HUES64 (cell line): Measurements from ENCODE around the gene UROC1. TPM values are rescaled to one million over a fixed set of nuclear protein-coding genes. Genes with fewer than 3 reads are reported as not detected.

Experiments
- H3K27ac ChIP-seq: 2 replicates; pipeline ENCODE4 v1.7.0; 2013; ENCODE audit warnings: low read depth, low read length, inconsistent platforms
- H3K27me3 ChIP-seq: 2 replicates; pipeline ENCODE4 v1.6.1; 2013; ENCODE audit warnings: mild to moderate bottlenecking, low read length; ENCODE audit not compliant: insufficient read depth
- H3K36me3 ChIP-seq: 2 replicates; pipeline ENCODE4 v1.6.1; 2013; ENCODE audit warnings: mild to moderate bottlenecking, low read length; ENCODE audit not compliant: insufficient read depth
- H3K4me1 ChIP-seq: 2 replicates; pipeline ENCODE4 v1.6.1; 2013; ENCODE audit warnings: mild to moderate bottlenecking, low read length, moderate library complexity; ENCODE audit not compliant: insufficient read depth
- H3K4me3 ChIP-seq: 2 replicates; pipeline ENCODE4 v1.5.1; 2013; ENCODE audit warnings: mild to moderate bottlenecking, low read length, moderate library complexity
- H3K9ac ChIP-seq: 2 replicates; pipeline ENCODE4 v1.6.1; 2013; ENCODE audit warnings: mild to moderate bottlenecking, low read depth, low read length
- H3K9me3 ChIP-seq: 2 replicates; pipeline ENCODE4 v1.6.1; 2013; ENCODE audit warnings: low read depth, low read length; ENCODE audit not compliant: insufficient read depth
- WGBS: fragments of 150-250, 120-280 bp; methylation state at CpG from one replicate; pipeline ENCODE4 v1.1.7; 2013; ENCODE audit warnings: missing lambda C conversion rate; 5-methylcytosine and 5-hydroxymethylcytosine counted together
- polyA plus RNA-seq, 2 experiments: library from polyadenylated mRNA; stranded (reverse); fragments of 50-300 nt; gene quantifications; one replicate each; pipeline ENCODE4 v1.2.3, GENCODE V29; 2013

UROC1 gene
- not detected for polyA plus RNA-seq (2013, experiment 1 of 2)
- not detected for polyA plus RNA-seq (2013, experiment 2 of 2)

DNA sequence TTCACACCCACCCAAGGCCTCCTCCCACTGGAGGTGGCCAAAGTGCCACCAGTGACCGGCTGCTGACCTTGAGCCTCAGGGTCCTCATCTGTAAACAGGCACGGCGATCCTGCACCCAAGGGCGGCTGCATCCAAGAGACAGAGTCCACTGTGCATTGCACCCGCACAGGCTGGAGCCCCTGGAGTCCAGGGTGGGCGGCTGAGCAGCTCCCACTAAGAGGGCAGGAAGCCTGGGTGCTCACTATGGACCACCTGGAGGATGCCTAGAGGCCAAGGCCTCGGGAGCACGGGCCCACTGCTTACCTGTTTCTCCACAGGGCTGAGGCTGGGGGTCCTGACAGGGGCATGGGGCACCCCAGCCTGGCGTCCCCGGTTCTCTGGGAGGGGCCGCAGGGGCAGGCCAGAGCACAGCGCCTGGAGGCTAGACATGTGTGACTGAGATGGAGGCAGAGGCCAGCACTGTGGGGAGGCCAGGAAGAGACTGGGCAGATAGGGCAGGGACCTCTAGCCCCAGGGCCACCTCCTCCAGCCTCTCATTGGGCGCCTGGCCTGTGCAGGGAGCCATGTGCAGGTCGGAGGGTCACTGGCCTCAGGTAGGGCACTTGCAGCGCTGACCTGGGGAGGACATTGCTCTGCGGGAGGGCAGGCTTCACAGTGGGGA is at the start of gene UROC1:
Gene UROC1, minus strand, starts transcription at position 483 of the 661 bp plus-strand sequence. Its CDS starts 54 bp downstream, at position 429.
- 93% methylated on average over 16 of the region's 16 CpGs for WGBS
- Histone ChIP-seq H3K27ac (no peak within 1 kb of the TSS), H3K36me3 (no peaks in the 10 kb centered on the region), H3K9ac (no peak within 1 kb of the TSS), H3K9me3 (no peaks in the 10 kb centered on the region), H3K27me3 (peaks cover 1% of the 10 kb centered on the region), H3K4me1 (no peaks in the 10 kb centered on the region), H3K4me3 (no peak within 1 kb of the TSS)

DNA sequence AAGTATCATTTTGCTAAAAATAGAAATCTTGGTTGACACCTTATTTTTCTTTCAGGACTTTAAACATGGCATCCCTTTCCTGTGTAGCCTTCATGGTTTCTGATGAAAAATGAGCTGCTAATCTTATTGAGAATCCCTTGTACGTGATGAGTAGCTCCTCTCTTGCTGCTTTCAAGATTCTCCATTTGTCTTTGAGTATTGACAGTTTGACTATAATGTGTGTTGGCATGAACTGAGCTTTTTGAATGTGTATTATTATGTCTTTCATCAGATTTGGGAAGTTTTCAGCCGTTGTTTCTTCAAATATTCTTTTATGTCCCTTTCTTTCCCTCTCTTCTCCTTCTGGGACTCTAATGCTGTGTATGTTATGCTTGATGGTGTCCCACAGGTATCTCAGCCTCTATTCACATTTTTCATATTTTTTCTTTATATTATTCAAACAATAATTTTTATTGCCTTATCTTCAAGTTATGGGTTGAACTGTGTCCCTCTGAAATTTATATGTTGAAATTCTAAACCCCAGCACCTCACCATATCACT is 45.2 kb upstream of the UROC1 start:
- H3K4me1 ChIP-seq: no peaks in the 10 kb centered on the region

DNA sequence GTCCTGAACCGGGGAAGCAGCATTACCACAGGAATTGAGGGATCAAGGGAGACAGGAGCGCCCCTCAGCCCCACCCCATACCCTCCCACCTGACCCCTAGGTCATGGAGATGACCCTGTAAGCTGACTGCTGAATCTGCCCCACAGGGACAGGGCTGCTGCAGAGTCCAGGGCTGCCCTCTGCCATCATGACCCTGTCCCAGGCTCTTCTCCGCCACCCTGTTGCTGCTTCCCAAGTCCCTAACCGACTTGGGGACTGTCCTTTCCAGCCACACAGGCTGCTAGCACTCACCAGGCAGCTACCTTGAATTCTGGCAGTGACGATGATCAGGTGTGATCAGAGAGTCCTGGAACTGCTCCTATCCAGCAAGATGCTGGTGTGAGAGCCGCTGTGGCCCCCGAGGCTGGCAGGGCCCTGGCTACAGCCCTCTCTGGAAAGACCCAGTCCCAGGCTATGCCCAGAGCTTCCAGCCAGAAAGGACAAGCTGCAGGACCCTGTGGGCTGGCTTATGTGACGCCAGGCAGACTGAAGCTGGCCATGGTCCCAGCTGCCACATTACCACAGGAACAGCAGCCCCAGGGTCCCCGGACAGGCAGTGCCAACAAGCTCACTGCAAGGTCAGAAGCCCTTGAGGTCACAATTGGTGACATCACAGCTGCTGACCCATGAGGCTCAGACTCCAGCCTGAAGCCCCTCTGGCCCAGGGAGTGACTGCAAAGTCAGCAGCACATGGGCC is 40.9 kb upstream of the UROC1 start, which contains the start of gene C3orf22:
Gene C3orf22, minus strand, starts transcription at position 597 of the 736 bp plus-strand sequence. CDS start 5,542 bp downstream, outside the sequence.
- Histone ChIP-seq H3K4me1 (no peaks in the 10 kb centered on the region), H3K9me3 (no peaks in the 10 kb centered on the region), H3K27ac (no peak within 1 kb of the TSS), H3K9ac (no peak within 1 kb of the TSS), H3K4me3 (no peak within 1 kb of the TSS), H3K27me3 (no peaks in the 10 kb centered on the region), H3K36me3 (no peaks in the 10 kb centered on the region)
- WGBS: 86% methylated on average over 9 of the region's 9 CpGs

More for the DNA sequence above, 45.2 kb upstream of the UROC1 start:
- Histone ChIP-seq H3K27me3 (no peaks in the 10 kb centered on the region), H3K27ac (no peak overlapping the region), H3K36me3 (no peaks in the 10 kb centered on the region), H3K9ac (no peak overlapping the region), H3K4me3 (no peak overlapping the region), H3K9me3 (no peaks in the 10 kb centered on the region)
- 90% methylated on average over 1 of the region's 2 CpGs for WGBS

DNA sequence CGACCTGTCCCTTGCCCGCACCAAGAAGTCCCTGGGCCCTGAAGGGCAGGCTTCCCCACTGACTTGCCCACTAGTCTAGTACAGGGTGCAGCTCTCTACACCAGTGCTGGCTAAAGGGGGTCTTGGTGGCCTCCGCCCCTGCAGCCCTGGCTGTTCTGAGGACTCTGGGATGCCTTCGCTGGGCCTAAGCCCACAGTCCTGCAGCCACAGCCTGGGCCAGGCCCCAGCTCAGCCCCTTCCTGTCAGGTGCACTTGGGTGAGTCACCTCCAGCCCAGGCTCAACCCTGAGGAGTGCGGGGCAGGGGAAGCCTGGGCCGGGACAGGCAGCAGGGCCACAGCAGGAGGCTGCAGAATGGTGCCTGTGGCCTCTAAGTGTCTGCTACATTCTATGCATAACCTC is 40.2 kb upstream of the UROC1 start:
- Histone ChIP-seq H3K4me1 (no peaks in the 10 kb centered on the region), H3K4me3 (no peak overlapping the region), H3K9ac (no peak overlapping the region), H3K9me3 (no peaks in the 10 kb centered on the region), H3K27ac (no peak overlapping the region), H3K36me3 (no peaks in the 10 kb centered on the region), H3K27me3 (no peaks in the 10 kb centered on the region)
- WGBS: 75% methylated on average over 6 of the region's 6 CpGs

DNA sequence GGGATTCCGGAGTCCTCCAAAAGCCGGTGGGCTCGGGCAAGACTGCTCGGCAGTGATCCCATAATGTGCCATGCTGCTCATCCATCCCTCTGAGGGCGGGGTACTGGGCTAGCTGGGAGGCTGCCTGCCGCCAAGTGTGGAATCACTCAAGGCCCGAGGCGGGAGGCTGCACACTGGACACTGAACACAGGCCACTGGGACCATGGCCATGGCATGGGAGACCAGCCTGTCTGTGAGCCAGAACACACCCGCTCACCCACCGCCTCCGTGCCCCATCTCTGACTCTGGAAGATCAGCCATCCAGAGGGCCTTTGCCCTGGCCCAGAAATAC is 39.8 kb upstream of the UROC1 start:
- Histone ChIP-seq H3K27ac (no peak overlapping the region), H3K27me3 (no peaks in the 10 kb centered on the region), H3K9me3 (no peaks in the 10 kb centered on the region), H3K9ac (no peak overlapping the region), H3K4me1 (no peaks in the 10 kb centered on the region), H3K36me3 (no peaks in the 10 kb centered on the region), H3K4me3 (no peak overlapping the region)
- 97% methylated on average over 11 of the region's 11 CpGs for WGBS

DNA sequence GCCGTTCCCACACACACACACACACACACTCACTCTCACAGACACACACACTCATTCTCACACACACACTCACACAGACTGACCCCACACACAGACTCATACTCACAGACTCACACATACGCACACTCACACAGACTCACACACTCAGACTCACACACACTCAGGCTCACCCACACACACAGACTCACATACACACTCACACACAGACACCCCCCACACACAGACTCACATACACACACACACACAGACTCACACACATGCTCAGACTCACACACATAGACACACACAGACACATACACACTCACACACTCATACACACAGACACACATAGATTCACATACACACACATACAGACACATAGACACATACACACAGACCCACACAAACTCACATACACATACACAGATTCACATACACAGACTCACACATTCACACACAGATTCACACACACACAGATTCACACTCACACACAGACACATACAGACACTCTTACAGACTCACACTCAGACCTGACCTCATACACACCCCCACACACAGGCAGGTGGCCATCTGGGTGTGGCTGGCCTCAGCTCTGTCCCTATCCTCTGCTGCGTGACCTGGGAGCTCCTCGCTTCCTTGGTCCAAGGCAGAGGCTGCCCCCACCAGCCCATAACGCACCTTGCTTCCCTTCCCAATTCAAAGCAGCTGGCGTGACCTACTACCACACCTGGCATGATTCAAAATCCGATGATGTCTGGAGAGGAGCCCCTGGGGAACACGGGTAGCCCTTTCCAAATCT is 39.3 kb upstream of the UROC1 start:
- no peaks in the 10 kb centered on the region for H3K9me3 ChIP-seq
- H3K27me3 ChIP-seq: no peaks in the 10 kb centered on the region
- no peak overlapping the region for H3K27ac ChIP-seq
- no peaks in the 10 kb centered on the region for H3K36me3 ChIP-seq
- 91% methylated on average over 8 of the region's 8 CpGs for WGBS
- H3K4me1 ChIP-seq: no peaks in the 10 kb centered on the region
- H3K4me3 ChIP-seq: no peak overlapping the region
- H3K9ac ChIP-seq: no peak overlapping the region

DNA sequence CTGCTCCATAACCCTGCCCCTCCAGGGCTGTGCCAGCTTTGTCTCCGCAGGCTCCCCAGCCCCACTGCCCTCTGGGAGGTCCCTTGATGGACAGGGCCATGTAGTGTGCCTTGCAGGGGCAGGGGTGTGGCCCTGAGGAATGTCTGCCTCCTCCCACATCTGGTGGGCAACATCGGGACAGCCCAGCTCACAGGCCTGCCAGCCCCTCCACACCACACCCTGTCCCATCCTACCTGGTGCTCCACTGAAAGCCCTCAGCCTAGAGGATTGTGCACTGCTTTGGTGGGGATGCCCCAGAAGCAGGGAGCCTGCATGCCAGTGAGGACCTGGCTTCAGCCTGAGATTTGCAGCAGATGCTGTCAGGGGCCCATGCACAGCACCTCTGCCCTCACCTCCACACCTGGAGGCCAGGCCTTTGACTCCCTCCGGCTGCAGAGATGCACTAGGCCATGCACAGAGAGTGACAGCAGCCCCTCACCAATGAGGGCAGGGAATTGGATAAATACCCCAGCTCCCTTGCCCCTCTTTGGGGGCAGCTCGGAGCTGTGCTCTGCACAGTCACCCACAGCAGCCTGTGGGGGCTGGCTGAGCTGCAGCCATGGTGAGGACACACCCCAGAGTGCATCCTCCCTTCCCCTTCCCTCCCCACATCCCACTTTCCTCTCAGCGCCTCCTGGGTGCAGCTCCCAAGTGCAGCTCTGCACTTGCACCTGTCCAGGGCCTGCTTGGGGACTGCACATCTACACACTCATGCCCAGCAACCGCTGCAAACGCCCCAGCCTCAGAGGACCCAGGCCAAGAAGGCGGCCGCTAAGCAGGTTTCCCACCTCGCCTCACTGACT is 38.4 kb upstream of the UROC1 start:
- no peak overlapping the region for H3K9ac ChIP-seq
- WGBS: 88% methylated on average over 10 of the region's 10 CpGs
- H3K9me3 ChIP-seq: no peaks in the 10 kb centered on the region
- H3K36me3 ChIP-seq: no peaks in the 10 kb centered on the region
- H3K27me3 ChIP-seq: no peaks in the 10 kb centered on the region
- H3K4me3 ChIP-seq: no peak overlapping the region
- no peak overlapping the region for H3K27ac ChIP-seq
- no peaks in the 10 kb centered on the region for H3K4me1 ChIP-seq

DNA sequence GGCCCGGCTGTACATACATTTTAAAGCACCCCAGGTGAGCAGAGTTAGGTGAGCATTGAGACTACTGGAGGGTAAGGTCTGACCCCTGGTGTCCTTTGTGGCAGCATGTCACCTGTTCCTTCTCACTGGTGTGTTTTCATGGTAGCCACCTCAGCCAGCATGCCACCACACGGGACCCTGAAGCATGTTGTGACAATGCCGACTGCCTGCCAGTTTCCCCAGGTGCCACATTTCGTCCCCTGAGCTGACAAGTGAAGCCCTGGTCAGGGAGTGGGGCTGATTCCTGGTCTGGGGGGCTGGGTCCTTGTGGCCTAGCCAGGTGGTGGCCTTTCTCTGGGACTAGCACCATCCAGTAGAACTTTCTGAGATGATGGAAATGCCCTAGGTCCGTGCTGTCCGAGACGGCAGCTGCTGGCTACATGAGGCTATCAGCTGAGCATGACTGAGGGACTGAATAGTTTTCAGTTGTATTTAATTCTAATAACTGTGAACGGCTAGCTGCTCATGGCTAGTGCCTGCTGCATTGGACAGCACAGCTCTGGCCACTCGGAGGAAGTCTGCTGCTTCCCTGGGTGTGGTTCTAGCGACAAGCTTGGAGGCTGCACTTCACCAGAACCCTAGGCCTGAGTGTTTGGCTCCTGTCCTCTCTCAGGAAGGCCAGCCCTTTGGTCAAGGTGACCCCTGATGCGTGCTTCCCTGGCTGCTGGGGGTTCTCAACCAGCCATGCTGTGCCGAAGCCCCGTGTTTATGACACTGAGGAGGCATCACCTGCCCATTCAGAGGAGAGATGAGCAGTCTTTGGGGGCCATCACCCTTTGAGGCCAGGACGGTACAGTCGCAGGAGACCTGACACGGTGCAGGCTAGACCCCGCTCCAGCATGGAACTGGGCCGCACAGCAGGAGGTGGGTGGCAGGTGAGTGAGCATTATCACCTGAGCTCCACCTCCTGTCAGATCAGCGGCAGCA is 37.3 kb upstream of the UROC1 start:
- WGBS: 90% methylated on average over 19 of the region's 19 CpGs
- Histone ChIP-seq H3K36me3 (no peaks in the 10 kb centered on the region), H3K4me1 (peaks cover 3% of the 10 kb centered on the region; the same call in 1 of the 2 replicates), H3K27ac (no peak overlapping the region), H3K9me3 (no peaks in the 10 kb centered on the region), H3K4me3 (no peak overlapping the region), H3K9ac (no peak overlapping the region), H3K27me3 (no peaks in the 10 kb centered on the region)

DNA sequence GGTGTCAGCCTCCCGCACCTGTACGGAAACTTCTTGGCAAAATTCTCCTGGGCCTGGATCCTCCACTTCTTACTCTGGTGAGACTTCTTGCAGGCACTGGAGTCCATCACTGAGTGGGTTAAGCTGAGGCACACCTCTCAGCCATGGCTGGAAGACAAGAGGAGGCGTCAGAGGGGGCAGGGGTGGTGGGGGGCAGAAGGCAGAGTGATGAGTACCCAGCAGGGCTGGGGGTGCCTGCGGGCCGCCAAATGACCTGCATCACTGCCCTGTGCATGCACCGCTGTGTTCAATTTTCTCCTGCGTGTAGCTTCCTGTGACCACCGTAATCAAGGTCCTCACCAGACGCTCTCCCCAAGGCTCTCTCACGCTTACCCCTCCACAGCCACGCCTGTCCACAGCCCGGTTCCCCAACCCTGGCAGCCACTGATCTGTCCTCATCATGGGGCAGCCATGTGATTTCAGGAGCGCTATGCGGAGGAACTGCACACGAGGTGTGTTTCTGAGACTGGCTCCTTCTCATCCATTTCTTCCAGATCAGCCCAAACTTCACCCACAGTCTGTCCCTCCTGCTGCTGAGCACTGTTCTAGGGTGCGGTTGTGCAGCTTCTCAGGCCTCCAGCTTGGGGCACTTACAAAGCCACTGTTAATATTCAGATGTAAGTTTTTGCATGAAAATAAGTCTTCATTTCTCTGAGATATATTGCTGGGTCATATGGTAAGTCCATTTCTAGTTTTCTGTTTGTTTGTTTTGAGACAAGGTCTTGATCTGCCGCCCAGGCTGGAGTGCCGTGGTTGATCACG is 35.9 kb upstream of the UROC1 start:
- 90% methylated on average over 19 of the region's 19 CpGs for WGBS
- Histone ChIP-seq H3K4me3 (no peak overlapping the region), H3K27me3 (no peaks in the 10 kb centered on the region)

More for the DNA sequence above, 35.9 kb upstream of the UROC1 start:
- Histone ChIP-seq H3K36me3 (no peaks in the 10 kb centered on the region), H3K4me1 (peaks cover 16% of the 10 kb centered on the region), H3K9me3 (no peaks in the 10 kb centered on the region), H3K27ac (no peak overlapping the region), H3K9ac (no peak overlapping the region)
